Measurements from ENCODE around the gene CILP2. TPM values are rescaled to one million over a fixed set of nuclear protein-coding genes. Genes with fewer than 3 reads are reported as not detected.

Gene CILP2
- total RNA-seq, 3 donors from 2014 or later, result 0.15 to 0.66 (median 0.16) TPM

DNA sequence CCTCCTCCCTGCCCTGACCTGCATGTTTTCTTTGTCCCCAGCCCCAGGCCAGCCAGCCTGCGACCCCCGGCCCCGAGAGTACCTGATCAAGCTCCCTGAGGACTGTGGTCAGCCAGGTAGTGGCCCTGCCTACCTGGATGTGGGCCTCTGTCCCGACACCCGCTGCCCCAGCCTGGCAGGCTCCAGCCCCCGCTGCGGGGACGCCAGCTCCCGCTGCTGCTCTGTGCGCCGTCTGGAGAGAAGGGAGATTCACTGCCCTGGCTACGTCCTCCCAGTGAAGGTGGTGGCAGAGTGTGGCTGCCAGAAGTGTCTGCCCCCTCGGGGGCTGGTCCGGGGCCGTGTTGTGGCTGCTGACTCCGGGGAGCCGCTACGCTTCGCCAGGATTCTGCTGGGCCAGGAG is 5.6 kb downstream of the CILP2 start:
- no peaks in the 10 kb centered on the region for H3K27me3 ChIP-seq
- no peaks in the 10 kb centered on the region for H3K36me3 ChIP-seq
- H3K9me3 ChIP-seq, result peaks cover 0 to 5% of the 10 kb centered on the region in 2 donors
- no peak for DNase-seq (ENCODE audit: low spot score in 2 of 2)
- intact Hi-C loops (cut with DNase I; ENCODE audit: low total_unique reads), result no loop called here
- no peak overlapping the region for H3K4me3 ChIP-seq
- peaks cover 0 to 7% of the 10 kb centered on the region in 2 donors for H3K4me1 ChIP-seq
- no peak overlapping the region for H3K27ac ChIP-seq
- TF ChIP-seq POLR2A (IDR thresholded peaks at IDR 0.05), result no peak
- TF ChIP-seq, protein P1, sequence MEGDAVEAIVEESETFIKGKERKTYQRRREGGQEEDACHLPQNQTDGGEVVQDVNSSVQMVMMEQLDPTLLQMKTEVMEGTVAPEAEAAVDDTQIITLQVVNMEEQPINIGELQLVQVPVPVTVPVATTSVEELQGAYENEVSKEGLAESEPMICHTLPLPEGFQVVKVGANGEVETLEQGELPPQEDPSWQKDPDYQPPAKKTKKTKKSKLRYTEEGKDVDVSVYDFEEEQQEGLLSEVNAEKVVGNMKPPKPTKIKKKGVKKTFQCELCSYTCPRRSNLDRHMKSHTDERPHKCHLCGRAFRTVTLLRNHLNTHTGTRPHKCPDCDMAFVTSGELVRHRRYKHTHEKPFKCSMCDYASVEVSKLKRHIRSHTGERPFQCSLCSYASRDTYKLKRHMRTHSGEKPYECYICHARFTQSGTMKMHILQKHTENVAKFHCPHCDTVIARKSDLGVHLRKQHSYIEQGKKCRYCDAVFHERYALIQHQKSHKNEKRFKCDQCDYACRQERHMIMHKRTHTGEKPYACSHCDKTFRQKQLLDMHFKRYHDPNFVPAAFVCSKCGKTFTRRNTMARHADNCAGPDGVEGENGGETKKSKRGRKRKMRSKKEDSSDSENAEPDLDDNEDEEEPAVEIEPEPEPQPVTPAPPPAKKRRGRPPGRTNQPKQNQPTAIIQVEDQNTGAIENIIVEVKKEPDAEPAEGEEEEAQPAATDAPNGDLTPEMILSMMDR (IDR thresholded peaks at IDR 0.05), result no peak
- no peak for TF ChIP-seq POLR2AphosphoS5 (IDR thresholded peaks at IDR 0.05)

DNA sequence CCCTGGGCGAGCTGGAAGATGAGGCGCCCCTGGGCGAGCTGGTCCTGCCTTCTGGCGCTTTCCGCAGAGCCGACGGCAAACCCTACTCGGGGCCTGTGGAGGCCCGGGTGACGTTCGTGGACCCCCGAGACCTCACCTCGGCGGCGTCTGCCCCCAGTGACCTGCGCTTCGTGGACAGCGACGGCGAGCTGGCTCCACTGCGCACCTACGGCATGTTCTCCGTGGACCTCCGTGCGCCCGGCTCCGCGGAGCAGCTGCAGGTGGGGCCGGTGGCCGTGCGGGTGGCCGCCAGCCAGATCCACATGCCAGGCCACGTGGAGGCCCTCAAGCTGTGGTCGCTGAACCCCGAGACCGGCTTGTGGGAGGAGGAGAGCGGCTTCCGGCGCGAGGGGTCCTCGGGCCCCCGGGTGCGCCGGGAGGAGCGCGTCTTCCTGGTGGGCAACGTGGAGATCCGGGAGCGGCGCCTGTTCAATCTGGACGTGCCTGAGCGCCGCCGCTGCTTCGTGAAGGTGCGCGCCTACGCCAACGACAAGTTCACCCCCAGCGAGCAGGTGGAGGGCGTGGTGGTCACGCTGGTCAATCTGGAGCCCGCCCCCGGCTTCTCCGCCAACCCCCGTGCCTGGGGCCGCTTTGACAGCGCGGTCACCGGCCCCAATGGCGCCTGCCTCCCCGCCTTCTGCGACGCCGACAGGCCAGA is 6.3 kb downstream of the CILP2 start:
- Histone ChIP-seq H3K27me3 (peaks cover 0 to 2% of the 10 kb centered on the region in 2 donors), H3K4me1 (peaks cover 0 to 7% of the 10 kb centered on the region in 2 donors), H3K9me3 (peaks cover 0 to 5% of the 10 kb centered on the region in 2 donors), H3K27ac (no peak overlapping the region), H3K4me3 (no peak overlapping the region), H3K36me3 (no peaks in the 10 kb centered on the region)
- TF ChIP-seq, protein P1 (IDR thresholded peaks at IDR 0.05), result no peak
- TF ChIP-seq POLR2AphosphoS5 (IDR thresholded peaks at IDR 0.05) (no peak), POLR2A (IDR thresholded peaks at IDR 0.05) (no peak)
- no peak for DNase-seq (ENCODE audit: low spot score in 2 of 2)
- intact Hi-C loops (cut with DNase I; ENCODE audit: low total_unique reads), result no loop called here

DNA sequence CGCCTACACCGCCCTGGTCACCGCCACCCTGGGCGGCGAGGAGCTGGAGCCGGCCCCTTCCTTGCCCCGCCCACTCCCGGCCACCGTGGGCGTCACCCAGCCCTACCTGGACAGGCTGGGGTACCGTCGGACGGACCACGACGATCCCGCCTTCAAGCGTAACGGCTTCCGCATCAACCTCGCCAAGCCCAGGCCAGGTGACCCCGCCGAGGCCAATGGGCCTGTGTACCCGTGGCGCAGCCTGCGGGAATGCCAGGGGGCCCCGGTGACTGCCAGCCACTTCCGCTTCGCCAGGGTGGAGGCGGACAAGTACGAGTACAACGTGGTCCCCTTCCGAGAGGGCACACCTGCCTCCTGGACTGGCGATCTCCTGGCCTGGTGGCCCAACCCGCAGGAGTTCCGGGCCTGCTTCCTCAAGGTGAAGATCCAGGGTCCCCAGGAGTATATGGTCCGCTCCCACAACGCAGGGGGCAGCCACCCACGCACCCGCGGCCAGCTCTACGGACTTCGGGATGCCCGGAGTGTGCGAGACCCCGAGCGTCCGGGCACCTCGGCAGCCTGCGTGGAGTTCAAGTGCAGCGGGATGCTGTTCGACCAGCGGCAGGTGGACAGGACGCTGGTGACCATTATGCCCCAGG is 7.0 kb downstream of the CILP2 start:
- Histone ChIP-seq H3K27me3 (peaks cover 0 to 3% of the 10 kb centered on the region in 2 donors), H3K4me1 (peaks cover 0 to 7% of the 10 kb centered on the region in 2 donors), H3K9me3 (peaks cover 0 to 4% of the 10 kb centered on the region in 2 donors), H3K4me3 (no peak overlapping the region), H3K36me3 (no peaks in the 10 kb centered on the region), H3K27ac (no peak overlapping the region)
- DNase-seq (ENCODE audit: low spot score in 2 of 2), result no peak
- TF ChIP-seq POLR2A (IDR thresholded peaks at IDR 0.05) (no peak), POLR2AphosphoS5 (IDR thresholded peaks at IDR 0.05) (no peak)
- TF ChIP-seq, protein P1 (IDR thresholded peaks at IDR 0.05), result no peak
- intact Hi-C loops (cut with DNase I; ENCODE audit: low total_unique reads), result no loop called here

DNA sequence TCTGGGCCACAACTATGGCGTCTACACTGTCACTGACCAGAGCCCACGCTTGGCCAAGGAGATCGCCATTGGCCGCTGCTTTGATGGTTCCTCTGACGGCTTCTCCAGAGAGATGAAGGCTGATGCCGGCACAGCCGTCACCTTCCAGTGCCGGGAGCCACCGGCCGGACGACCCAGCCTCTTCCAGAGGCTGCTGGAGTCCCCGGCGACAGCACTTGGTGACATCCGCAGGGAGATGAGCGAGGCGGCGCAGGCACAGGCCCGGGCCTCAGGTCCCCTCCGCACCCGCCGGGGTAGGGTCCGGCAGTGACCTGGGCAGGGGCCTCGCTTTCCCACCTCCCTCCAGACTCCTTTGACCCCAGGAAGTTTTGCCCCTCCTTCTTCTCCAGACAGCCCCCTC is 7.6 kb downstream of the CILP2 start:
- Histone ChIP-seq H3K36me3 (no peaks in the 10 kb centered on the region), H3K4me3 (no peak overlapping the region), H3K27ac (no peak overlapping the region), H3K9me3 (no peaks in the 10 kb centered on the region), H3K4me1 (peaks cover 0 to 7% of the 10 kb centered on the region in 2 donors), H3K27me3 (peaks cover 0 to 3% of the 10 kb centered on the region in 2 donors)
- intact Hi-C loops (cut with DNase I; ENCODE audit: low total_unique reads), result no loop called here
- no peak for DNase-seq (ENCODE audit: low spot score in 2 of 2)
- TF ChIP-seq POLR2A (IDR thresholded peaks at IDR 0.05), result no peak
- TF ChIP-seq POLR2AphosphoS5 (IDR thresholded peaks at IDR 0.05), result no peak
- TF ChIP-seq, protein P1 (IDR thresholded peaks at IDR 0.05), result no peak

DNA sequence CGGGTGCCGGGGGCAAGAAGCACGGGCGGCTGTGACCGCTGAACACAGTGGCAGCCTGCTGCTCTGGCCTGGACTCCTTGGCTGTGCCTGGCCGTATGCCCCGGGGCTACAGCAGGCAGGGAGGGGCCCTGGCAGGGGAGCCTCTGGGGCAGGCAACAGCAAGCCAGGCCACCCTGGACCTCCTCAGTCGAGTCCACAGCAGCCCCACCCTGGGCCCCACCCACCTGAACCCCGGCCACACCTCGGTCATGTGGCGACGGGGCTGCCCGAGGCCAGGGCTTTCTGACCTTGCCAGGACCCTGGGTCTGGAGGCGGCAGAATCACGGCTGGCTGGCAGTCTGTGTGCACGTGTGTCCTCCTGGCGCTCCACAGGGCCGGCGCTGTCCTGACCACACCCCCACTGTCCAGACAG is 8.7 kb downstream of the CILP2 start:
- no peak overlapping the region for H3K27ac ChIP-seq
- H3K4me3 ChIP-seq, result peak overlapping the region in 1 of 3 donors; percentile 39
- no peaks in the 10 kb centered on the region for H3K36me3 ChIP-seq
- no peak for DNase-seq (ENCODE audit: low spot score in 2 of 2)
- H3K9me3 ChIP-seq, result no peaks in the 10 kb centered on the region
- H3K27me3 ChIP-seq, result peaks cover 0 to 3% of the 10 kb centered on the region in 2 donors
- H3K4me1 ChIP-seq, result no peaks in the 10 kb centered on the region
- TF ChIP-seq POLR2AphosphoS5 (IDR thresholded peaks at IDR 0.05), result no peak
- TF ChIP-seq, protein P1 (IDR thresholded peaks at IDR 0.05), result no peak
- intact Hi-C loops (cut with DNase I; ENCODE audit: low total_unique reads), result no loop called here
